BJ (cell line): ENCODE results near the gene SCFD2. TPM values are rescaled to one million over a fixed set of nuclear protein-coding genes. Genes with fewer than 3 reads are reported as not detected.

Experiments used
- CTCF ChIA-PET: fragments of 350-600 bp; formaldehyde crosslinking; extraction: SDS; loops from one replicate; lab custom pipeline; 2021; ENCODE audit warnings: antibody characterized with exemption, inconsistent platforms; lab: Yijun Ruan, JAX
- POLR2A ChIA-PET: fragments of 300-600 bp; sonication (Branson Sonifier 250); formaldehyde crosslinking; extraction: SDS; loops from one replicate; lab custom pipeline; 2021; ENCODE audit warnings: antibody characterized with exemption; lab: Charles Lee
- DNase-seq: peaks from one replicate; pipeline ENCODE4 v3.0.0-alpha.2; 2011; ENCODE audit warnings: low read depth
- H3K27me3 ChIP-seq: 2 replicates; pipeline ENCODE4 v1.6.0; 2011; ENCODE audit warnings: low read length; ENCODE audit not compliant: control insufficient read depth, insufficient read depth
- H3K36me3 ChIP-seq: 2 replicates; pipeline ENCODE4 v1.5.1; 2011; ENCODE audit warnings: low read length; ENCODE audit not compliant: control insufficient read depth, insufficient read depth
- H3K4me3 ChIP-seq: 2 replicates; pipeline ENCODE4 v1.5.1; 2011; ENCODE audit warnings: low read depth, mild to moderate bottlenecking, control low read depth, low read length
- CTCF ChIP-seq: IDR thresholded peaks from 2 replicates; pipeline ENCODE4 v1.5.1; 2011; ENCODE audit warnings: low read depth, mild to moderate bottlenecking, control low read depth, inconsistent platforms, low read length, moderate library complexity; ENCODE audit not compliant: insufficient read depth
- polyA plus RNA-seq: library from polyadenylated mRNA; depleted of rRNA; stranded (reverse); fragments of >200 nt; gene quantifications from 2 replicates; pipeline ENCODE4 v1.2.3, GENCODE V29; 2011

The SCFD2 gene
- polyA plus RNA-seq, 1 experiment: 17.4 TPM

- no peak for DNase-seq
- Histone ChIP-seq H3K4me3 (no peak overlapping the region), H3K27me3 (no peaks in the 10 kb centered on the region), H3K36me3 (no peaks in the 10 kb centered on the region)
- TF ChIP-seq CTCF: peak; percentile 81
- ChIA-PET CTCF (interaction anchor here (0.6 to 4.9 kb wide), 26 partner anchors 8 to 1217 kb away, joined by 3 to 57 read pairs (median 3); partner anchors contain the start of gene PDGFRA), POLR2A (no interaction called here)
Measured at GRCh38 chr4:53015681-53016080, 350.2 kb downstream of the SCFD2 start.

GRCh38 chr4:53014881-53015280 lies 351.0 kb downstream of the SCFD2 start:
- TF ChIP-seq CTCF: no peak
- DNase-seq: no peak
- H3K4me3 ChIP-seq: no peak overlapping the region
- CTCF ChIA-PET: interaction anchor here (0.6 to 4.9 kb wide), 23 partner anchors 9 to 1218 kb away, joined by 3 to 57 read pairs (median 3); no protein-coding TSS in a partner anchor
- H3K36me3 ChIP-seq: no peaks in the 10 kb centered on the region
- no peaks in the 10 kb centered on the region for H3K27me3 ChIP-seq
- POLR2A ChIA-PET: no interaction called here

- TF ChIP-seq CTCF: no peak
- Histone ChIP-seq H3K36me3 (no peaks in the 10 kb centered on the region), H3K27me3 (no peaks in the 10 kb centered on the region), H3K4me3 (no peak overlapping the region)
- no peak for DNase-seq
- POLR2A ChIA-PET: no interaction called here
- CTCF ChIA-PET: interaction anchor here (0.6 to 4.9 kb wide), 12 partner anchors 29 to 1219 kb away, joined by 3 to 57 read pairs (median 4); no protein-coding TSS in a partner anchor
Measured at GRCh38 chr4:53013873-53014775, 351.7 kb downstream of the SCFD2 start.

- ChIA-PET CTCF (interaction anchor here (0.7 to 4.9 kb wide), 3 partner anchors 176 to 1220 kb away, joined by 3 to 57 read pairs (median 3); no protein-coding TSS in a partner anchor), POLR2A (interaction anchor here (0.7 kb wide), 1 partner anchor 1172 kb away, joined by 7 read pairs; no protein-coding TSS in a partner anchor)
- Histone ChIP-seq H3K36me3 (no peaks in the 10 kb centered on the region), H3K27me3 (no peaks in the 10 kb centered on the region), H3K4me3 (no peak overlapping the region)
- TF ChIP-seq CTCF: no peak
- DNase-seq: peak; percentile 38
Measured at GRCh38 chr4:53012738-53013137, 353.1 kb downstream of the SCFD2 start.

- Histone ChIP-seq H3K27me3 (no peaks in the 10 kb centered on the region), H3K36me3 (no peaks in the 10 kb centered on the region), H3K4me3 (no peak overlapping the region)
- no peak for DNase-seq
- POLR2A ChIA-PET: no interaction called here
- CTCF ChIA-PET: interaction anchor here (0.7 to 1.2 kb wide), 5 partner anchors 10 to 1222 kb away, joined by 3 to 7 read pairs (median 4); no protein-coding TSS in a partner anchor
- TF ChIP-seq CTCF: no peak
Measured at GRCh38 chr4:53011259-53011905, 354.5 kb downstream of the SCFD2 start.
